ENCODE data around the gene SOX6.
"Not testable (repeated sequence)": the region's sequence is repeated elsewhere in the genome, so short reads cannot be mapped to it uniquely, and the experiment has no call there.

Gene SOX6

GRCh38 chr11:16148301-16148931 is 207.9 kb downstream of the SOX6 start:
- no peak for DNase-seq (ENCODE audit: low spot score)

DNA sequence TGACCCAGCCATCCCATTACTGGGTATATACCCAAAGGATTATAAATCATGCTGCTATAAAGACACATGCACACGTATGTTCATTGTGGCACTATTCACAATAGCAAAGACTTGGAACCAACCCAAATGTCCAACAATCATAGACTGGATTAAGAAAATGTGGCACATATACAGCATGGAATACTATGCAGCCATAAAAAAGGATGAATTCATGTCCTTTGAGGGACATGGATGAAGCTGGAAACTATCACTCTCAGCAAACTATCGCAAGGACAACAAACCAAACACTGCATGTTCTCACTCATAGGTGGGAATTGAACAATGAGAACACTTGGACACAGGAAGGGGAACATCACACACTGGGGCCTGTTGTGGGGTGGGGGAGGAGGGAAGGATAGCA is 209.4 kb downstream of the SOX6 start:
- DNase-seq (ENCODE audit: low spot score) = not testable (repeated sequence)

DNA sequence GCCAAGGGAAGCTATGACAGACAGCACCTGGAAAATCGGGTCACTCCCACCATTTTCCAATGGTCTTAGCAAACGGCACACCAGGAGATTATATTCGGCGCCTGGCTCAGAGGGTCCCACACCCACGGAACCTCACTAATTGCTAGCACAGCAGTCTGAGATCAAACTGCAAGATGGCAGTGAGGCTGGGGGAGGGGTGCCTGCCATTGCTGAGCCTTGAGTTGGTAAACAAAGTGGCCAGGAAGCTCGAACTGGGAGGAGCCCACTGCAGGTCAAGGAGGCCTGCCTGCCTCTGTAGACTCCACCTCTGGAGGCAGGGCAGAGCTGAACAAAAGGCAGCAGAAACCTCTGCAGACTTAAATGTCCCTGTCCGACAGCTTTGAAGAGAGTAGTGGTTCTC is 214.7 kb downstream of the SOX6 start:
- DNase-seq (ENCODE audit: low spot score) = not testable (repeated sequence)

GRCh38 chr11:16141162-16141561 is 215.2 kb downstream of the SOX6 start:
- not testable (repeated sequence) for DNase-seq (ENCODE audit: low spot score)

DNA sequence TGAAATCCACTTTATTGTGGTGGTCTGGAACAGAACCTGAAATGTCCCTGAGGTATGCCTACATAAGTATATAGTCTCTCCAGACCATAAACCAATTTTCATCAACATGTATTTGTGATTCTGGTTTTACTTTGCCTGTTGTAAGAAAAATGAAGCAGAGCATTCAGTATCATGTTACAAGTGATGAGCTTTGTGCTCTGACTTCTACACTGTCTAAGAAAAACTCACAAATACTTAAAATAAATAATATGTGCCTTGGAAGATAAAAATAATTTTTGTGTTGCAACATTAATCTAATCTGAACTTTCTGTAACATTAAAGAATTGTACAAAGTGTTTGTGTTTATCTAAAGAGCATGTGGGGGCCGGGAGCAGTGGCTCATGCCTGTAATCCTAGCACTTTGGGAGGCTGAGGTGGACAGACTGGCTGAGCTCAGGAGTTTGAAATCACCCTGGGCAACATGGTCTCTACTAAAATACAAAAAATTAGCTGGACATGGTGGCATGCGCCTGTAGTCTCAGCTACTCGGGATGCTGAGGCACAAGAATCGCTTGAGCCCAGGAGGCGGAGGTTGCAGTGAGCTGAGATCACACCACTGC is 219.5 kb downstream of the SOX6 start:
- no peak for DNase-seq (ENCODE audit: low spot score)

DNA sequence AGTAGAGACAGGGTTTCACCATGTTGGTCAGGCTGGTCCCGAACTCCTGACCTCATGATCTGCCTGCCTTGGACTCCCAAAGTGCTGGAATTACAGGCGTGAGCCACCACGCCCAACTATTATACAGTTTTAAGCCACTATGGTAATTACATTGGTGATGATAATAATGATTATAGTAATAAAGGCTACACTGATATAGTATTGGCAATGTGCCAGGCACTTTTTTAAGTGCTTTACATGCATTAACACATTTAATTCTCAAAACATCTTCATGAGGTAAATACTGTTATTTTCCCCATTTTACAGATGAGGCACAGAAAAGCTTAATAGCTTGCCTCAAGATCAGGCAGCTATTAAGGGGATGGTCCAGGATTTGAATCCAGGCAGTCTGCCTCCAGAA is 222.5 kb downstream of the SOX6 start:
- DNase-seq (ENCODE audit: low spot score) = no peak

GRCh38 chr11:16127732-16128131 is 228.6 kb downstream of the SOX6 start:
- no peak for DNase-seq (ENCODE audit: low spot score)

DNA sequence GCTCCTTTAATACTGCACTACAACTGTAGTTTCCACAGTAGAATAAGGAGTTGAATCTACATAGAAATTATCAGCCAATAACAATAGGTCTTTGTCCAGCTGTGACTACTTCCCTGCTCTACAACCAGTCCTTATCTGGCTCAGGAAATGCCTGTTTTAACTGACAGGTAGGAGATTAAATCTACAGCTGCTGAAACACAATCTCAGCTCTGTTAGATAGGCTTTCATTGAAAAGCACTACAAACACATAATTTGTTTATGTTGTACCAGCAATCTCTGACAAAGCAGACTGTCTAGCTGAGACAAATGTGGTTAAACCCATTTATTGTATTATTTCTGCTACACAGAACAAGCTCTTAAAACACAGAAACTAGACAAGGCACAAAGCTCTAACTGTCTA is 230.0 kb downstream of the SOX6 start:
- no peak for DNase-seq (ENCODE audit: low spot score)

DNA sequence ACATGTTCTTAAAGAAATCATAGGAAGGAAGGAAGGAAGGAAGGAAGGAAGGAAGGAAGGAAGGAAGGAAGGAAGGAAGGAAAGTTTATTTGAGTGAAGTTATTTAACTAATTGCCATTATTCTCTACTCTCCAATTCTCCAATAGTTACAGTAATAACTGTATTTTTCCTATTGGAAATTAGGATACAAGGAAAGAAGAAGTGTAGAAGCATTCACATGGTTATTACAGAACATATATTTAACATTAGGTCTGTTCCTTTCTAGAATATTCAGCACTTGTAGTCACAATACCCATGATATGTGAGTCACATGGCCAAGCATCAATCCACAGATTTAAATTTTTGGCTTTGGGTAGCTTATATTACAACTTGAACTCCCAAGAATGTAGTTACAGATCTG is 230.6 kb downstream of the SOX6 start:
- DNase-seq (ENCODE audit: low spot score) = no peak

DNA sequence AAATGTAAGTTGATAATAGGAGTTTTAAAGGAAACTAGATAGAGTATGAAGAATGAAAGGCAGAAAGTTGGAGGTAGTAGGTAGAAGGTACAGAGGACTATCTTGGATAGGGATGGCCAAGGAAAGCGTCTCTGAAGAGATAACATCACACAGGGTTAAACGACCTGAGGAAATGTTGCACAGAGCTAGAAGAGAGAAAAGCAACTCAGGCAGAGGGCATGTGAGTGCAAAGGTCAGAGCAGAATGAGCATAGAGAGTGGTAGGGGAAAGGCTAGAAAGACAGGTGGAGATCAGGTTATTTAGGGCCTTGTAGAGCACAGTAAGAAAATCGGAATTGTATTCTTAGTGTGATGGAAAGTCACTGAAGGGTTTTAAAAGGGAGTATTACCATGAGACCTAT is 232.0 kb downstream of the SOX6 start:
- no peak for DNase-seq (ENCODE audit: low spot score)

GRCh38 chr11:16121853-16122252 is 234.5 kb downstream of the SOX6 start:
- DNase-seq (ENCODE audit: low spot score) = no peak

GRCh38 chr11:16120008-16120407 is 236.3 kb downstream of the SOX6 start:
- no peak for DNase-seq (ENCODE audit: low spot score)

DNA sequence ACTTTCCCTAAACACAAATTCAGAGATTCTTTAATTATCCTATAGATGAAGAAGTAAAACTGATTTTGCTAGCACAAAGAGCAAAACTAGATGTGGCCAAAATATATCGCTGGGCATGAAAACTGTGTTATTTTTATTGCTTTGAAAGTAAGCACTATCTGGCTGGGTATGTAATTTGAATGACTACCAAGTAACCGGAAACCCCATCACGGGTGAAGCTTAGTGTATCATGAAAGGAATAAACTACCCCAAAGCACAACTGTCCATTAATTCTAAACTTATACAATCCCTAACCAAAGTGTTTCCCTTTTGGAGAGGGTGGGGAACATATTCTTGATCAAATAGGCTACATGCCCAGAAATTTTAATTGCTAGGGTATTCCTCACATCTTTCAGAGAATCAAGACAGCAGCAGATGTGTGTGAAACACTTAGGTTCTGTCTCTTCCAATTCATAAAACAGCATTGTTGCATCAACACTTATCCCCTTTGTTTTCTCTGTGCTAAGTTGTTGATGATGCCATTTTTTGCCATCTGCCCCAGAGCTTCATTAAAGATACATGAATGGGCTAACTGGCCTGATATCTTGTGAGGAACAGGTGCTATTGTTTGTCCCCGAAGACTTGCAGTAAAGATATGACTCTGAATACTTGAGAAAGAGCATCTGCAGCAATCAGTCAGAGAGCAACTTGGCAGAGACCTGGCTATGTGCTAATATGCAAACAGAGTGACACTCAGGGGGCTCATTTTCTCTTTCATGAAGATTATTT is 238.2 kb downstream of the SOX6 start:
- no peak for DNase-seq (ENCODE audit: low spot score)

GRCh38 chr11:16114978-16115871 is 241.1 kb downstream of the SOX6 start:
- DNase-seq (ENCODE audit: low spot score) = no peak

DNA sequence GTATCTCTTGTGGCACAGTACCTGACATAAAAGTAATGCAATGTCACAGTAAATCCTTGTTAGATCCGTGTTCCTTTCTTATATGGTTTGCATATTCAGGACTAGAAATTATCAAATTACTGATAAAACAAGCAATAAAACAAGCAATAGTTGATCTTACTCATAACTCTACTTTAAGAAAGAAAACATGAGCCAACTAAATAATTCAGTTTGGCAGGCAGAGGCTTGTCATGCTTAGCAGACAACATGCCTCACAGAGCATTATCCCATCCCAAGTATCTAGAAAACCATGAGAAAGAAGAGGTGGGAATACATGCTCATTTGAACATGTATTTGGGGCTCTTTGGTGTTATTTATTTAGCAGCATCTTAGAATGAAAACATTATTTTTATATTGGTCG is 241.9 kb downstream of the SOX6 start:
- DNase-seq (ENCODE audit: low spot score) = no peak

DNA sequence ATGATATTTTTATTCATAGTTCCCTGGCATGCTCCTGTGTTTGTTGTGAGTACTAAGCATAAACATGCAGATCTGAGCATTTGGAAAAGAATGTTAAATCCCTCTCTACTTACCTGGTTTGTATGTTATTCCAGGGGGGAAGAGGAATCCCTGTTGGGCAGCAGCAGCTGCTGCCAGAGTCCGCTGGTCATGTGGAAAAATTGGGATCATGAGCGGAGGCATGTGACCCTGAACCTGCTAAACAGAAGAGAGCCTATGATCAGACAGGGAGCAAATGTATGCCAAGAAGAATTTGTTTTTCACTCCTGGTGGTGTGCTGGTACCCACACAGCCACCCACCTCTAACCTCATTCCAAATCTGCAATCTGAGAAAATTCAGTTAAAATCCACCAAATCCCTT is 244.7 kb downstream of the SOX6 start:
- no peak for DNase-seq (ENCODE audit: low spot score)

- DNase-seq (ENCODE audit: low spot score) = no peak
Observed at GRCh38 chr11:16110886-16111285, 245.5 kb downstream of the SOX6 start.

GRCh38 chr11:16099343-16099900 is 256.9 kb downstream of the SOX6 start:
- DNase-seq (ENCODE audit: low spot score) = no peak

- DNase-seq (ENCODE audit: low spot score) = no peak
Observed at GRCh38 chr11:16098526-16099205, 257.7 kb downstream of the SOX6 start.

- no peak for DNase-seq (ENCODE audit: low spot score)
Observed at GRCh38 chr11:16097543-16097942, 258.8 kb downstream of the SOX6 start.

- no peak for DNase-seq (ENCODE audit: low spot score)
Observed at GRCh38 chr11:16096336-16096735, 260.0 kb downstream of the SOX6 start.

GRCh38 chr11:16095756-16096155 is 260.6 kb downstream of the SOX6 start:
- no peak for DNase-seq (ENCODE audit: low spot score)

All from AG08396 (cell line).